ENCODE results near the gene TOR1AIP2.

TOR1AIP2 gene

DNA sequence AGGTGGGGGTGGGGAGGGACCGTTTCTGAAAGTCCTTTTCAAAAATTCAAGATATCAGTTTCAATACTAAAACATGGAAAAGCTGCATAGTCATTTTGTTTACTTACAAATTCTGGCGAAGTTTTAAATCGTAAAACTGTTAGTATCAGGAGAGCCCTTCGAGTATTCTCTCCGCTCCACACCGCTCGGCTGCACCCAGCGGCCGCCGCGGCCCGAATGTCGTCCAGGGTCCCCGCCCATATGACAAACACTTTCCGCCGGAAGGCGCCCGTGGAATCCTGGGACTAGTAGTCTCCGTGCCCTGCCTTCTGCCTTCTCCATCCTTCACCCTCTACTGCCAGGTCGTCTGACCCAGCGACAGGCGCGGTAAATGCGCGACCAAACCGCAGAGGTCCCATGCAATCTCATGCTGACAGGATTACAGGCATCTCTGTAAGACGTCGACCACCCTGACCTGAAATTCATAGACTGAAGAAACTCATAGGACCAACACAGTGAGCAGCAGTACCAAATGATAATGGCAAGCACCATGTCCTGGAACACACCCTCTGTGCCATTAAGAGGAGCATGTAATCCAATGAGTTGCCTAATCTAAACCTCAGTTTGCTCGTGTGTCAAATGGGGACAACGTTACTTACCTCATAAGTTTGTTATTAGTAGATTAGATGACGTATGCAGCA, at the start of gene TOR1AIP2:
Gene TOR1AIP2 (minus strand): TSS at position 218 of the 680 bp plus-strand sequence. CDS start 25,138 bp downstream, outside the sequence.
- DNase-seq: peak; percentile 33

DNA sequence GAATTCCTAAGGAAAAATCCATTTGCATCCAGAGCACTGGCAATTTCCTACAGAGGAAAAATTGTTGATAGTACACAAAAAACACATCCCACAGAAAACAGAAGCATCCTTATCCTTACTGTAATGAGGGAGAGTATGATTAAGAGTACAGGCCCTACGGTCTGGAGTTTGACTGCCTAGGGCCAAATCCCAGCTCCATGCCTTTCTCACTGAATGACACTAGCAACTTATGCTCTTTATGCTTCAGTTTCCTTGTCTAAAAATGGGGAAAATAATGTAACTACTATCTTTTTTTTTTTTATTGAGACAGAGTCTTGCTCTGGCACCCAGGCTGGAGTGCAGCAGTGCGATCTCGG, 49.2 kb upstream of the TOR1AIP2 start:
- no peak for DNase-seq

DNA sequence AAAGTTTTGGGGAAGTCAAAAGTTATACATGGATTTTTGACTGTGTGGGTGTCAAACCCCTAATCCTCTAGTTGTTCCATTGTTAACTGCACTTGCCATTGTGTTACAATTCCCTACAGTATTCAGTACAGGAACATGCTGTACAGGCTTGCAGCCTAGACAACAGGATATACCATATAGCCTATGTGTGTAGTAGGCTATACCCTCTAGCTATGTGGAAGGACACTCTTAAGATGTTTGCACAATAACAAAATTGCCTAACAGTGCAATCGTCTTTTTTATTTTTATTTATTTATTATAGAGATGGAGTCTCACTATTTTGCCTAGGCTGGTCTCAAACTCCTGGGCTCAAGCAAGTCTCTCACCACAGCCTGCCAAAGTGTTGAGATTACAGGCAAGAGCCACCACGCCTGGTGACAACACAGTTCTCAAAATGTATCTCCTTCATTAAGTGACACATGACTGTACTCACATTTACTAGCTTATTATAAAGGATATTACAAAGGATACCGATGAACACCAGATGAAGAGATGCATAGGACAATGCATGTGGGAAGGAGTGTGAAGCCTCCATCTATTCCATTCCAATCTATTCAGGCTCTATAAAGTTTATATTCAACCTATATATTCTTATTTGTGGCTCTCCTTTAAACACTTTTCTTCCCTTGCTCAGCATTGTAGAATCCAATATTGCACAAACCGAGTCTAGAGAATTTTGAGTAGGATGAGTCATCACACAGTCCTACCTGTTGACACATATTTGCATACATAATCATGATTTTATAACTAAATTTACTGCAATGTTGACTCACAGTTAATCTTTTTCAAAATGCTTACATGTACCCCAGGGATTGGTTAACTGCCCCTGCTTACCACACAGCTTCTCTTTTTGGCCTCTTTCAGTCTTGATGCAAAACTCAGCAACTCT, 48.6 kb upstream of the TOR1AIP2 start:
- no peak for DNase-seq

DNA sequence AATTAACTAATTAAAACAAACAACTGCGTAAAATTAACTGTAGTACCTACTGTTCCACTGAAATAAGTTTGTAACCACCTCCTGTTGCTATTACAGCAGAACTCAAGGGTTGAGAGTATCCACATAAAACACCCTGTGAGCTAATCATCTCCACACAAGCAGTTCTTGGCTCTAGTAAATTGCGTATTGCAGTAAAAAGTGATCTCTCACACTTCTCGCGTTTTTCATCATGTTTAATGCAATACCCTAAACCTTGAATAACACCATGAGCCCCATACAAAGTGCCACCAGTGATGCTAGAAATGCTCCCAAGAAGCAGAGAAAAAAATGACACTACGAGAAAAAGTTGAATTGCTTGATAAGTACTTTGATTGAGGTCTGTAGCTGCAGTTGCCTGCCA, 47.7 kb upstream of the TOR1AIP2 start:
- DNase-seq: no peak

DNA sequence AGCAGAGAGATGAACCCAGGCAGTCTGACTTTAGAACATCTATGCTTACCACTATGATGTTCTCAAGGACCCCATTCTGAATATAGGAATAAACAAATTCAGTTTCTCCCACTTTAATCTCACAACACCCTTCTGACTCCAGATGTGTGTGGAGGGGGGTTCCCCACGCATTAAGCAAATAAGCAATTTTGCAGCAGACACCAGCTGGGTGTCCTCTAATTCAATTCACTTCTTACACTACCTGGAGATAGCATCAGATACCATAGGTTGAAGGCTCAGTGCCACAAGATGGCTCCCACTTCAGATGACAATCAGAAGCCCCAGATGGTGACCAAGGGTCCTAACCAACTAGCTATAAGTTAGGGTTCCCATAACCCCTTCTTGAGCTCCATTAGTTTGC, 46.7 kb upstream of the TOR1AIP2 start:
- DNase-seq: no peak

DNA sequence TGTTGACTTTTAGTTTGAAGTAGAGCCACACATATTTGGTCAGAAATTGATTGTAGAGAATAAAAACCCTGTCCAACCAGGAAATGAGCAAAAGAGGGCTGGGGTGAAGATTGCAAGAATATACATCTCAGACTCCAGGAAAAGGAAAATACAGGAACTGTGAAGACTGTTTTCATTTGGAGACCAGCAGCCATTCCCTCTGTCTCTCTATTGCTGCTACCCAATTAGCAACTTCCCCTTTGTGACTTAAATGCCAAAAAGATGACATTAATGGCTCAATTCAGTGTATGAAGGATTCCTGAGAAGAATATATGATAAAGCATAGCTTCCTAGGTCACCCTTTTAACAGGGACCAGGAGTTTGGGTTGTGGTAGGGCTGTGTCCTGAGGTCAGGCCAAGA, 45.4 kb upstream of the TOR1AIP2 start:
- no peak for DNase-seq

DNA sequence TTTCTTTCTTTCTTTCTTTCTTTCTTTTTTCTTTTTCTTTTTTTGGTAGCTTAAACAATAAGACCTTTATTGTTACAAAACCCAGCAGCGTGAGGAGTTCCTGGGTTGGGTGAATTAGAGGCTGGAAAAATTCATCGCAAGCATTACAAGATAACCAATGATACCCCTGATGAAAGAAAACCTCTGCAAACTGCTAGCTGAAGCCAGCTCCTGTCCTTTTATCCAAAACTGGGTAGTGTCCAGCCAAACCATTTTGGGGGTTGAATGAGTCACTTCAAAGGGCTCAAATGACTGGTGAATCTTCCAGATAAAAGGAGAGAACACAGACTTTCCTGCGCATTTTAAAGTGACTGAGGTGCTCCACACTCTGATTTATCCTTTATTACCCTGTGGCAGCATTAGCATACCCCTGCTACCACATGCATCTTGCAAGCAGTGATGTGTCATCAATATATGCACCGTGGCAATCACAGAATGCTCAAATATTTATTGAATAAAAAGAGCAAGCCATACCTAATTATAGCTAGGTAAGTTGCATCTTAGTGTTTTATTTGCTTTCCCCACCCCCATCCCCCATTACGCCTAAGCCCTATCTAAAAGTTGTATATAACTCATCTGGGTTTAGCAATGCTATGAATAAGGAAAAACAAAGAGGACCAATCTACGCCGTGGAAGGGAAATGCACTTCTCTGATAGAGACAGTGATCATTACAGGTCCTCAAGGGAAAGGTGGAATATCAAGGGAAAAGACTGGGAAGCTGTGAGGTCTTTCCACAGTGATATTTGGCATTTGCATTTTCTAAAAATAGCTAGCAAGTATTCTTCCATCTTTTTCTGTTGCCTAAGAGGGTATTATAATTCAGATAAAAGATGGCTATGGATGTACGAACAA, 44.6 kb upstream of the TOR1AIP2 start:
- no peak for DNase-seq

DNA sequence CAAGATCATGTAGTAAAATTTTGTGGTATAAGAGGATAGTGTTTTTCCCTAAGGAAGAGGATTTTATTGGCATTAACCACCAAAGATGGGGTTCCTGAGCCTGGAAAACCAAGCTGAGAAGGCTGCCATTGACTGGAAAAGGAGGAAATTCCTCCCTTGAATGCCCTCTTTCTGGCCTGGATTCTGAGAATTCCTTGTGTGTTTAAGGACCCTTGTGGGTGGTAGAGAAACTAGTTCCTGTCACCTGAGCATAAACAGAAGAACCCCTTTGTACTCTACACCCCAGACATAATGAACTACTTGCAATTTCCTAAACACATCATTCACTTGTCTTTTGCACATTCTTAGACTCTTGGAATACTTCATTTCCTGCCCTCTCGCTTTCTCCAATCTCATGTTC, 43.9 kb upstream of the TOR1AIP2 start:
- DNase-seq: no peak

DNA sequence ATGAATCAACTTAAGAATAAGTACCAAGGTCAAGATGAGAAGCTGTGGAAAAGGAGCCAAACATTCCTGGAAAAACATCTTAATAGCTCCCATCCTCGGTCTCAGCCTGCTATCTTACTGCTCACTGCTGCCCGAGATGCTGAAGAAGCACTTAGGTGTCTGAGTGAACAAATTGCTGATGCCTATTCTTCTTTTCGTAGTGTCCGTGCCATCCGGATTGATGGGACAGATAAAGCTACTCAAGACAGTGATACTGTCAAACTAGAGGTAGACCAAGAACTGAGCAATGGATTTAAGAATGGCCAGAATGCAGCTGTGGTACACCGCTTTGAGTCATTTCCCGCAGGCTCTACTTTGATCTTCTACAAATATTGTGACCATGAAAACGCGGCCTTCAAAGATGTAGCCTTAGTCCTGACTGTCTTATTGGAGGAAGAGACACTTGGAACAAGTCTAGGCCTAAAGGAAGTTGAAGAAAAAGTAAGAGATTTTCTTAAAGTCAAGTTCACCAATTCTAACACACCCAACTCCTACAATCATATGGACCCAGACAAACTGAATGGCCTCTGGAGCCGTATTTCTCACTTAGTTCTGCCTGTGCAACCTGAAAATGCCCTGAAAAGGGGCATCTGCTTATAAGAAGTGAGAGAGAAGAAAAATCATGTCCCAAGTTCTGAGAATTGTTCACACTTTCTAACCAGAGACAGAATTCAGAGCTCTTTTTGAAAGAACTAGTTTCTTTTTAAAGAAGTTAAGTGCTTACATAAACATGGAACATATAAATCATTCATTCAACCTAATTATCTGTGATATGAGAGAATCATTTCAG, 40.2 kb upstream of the TOR1AIP2 start:
- no peak for DNase-seq

DNA sequence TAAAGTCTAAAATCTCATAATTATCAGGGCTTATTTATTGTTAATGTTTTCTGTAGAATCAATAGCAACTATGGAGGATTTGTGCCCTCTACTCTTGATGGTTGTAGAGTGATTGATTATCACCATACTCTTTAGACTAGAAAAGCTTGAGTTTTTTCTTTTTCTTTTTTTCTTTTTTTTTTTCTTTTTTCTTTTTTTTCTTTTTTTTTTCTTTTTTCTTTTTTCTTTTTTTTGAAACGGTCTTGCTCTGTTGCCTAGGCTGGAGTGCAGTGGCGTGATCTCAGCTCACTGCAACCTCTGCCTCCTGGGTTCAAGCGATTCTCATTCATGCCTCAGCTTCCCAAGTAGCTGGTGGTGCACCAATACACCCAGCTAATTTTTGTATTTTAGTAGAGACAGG, 34.2 kb upstream of the TOR1AIP2 start:
- no peak for DNase-seq

DNA sequence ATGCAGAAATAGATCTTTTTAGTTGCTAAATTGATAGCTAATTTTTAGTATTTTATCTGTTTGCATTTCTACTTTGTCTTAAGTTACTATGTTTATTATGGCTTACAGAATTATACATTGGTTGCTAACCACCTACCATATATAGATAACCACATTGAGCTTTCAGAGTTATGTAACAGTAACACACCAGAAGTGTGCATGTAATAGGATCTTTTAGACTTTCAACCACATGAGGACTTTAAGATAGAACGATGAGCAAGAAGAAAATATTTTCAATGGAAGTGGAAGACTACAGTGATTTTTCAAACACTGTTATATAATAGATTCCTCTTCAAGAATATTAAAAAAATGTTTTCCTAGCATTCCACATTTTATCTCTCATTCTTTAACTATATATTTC, 33.3 kb upstream of the TOR1AIP2 start:
- DNase-seq: no peak

DNA sequence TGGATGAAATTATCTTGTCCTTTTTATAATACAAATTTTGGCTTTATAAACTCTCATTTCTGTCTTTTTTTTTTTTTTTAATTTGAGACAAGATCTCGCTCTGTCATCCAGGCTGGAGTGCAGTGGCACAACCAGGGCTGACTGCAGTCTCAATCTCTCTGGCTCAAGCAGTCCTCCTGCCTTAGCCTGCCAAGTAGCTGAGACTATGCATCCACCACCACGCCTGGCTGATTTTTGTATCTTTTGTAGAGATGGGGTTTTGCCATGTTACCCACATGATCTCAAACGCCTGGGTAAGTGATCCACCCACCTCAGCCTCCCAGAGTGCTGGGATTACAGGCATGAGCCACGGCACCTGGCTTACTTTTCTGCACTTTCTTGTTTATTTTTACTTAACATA, 12.0 kb upstream of the TOR1AIP2 start:
- no peak for DNase-seq

DNA sequence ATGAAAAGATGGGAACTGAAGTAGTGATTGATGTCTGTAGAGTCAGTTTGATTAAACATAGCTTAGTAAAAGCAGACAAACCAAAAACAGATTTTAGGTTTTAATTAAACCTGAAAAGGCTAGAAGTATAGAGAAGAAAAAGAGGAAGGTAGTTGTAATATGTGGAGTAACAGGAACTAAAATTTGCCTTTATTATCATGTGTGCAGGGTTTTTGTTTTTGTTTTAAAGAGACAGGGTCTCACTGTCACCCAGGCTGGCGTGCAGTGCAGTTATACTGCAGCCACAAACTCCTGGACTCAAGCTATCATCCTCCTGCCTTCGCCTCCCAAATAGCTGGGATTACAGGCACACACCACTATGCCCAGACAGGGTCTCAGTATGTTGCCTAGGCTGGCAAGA, 10.5 kb upstream of the TOR1AIP2 start:
- no peak for DNase-seq

DNA sequence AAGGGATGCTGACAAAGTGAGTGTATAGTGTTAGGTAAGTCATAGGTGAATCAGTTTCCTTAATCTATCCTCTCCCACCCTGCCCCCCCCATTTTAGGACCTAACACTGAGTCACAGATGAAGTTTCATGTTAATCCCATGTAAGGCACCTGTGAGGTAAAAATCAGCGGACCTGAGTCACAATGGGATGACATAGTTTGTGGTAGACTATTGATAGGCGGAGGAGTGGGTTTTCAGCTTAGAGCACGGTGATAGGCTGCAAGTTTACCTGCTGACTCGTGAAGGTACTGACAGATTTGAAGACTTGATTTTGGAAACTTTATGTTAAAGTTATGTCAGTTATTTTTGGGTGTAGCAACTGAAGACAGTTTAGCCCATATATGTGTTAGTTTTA, 6.1 kb upstream of the TOR1AIP2 start:
- no peak for DNase-seq

DNA sequence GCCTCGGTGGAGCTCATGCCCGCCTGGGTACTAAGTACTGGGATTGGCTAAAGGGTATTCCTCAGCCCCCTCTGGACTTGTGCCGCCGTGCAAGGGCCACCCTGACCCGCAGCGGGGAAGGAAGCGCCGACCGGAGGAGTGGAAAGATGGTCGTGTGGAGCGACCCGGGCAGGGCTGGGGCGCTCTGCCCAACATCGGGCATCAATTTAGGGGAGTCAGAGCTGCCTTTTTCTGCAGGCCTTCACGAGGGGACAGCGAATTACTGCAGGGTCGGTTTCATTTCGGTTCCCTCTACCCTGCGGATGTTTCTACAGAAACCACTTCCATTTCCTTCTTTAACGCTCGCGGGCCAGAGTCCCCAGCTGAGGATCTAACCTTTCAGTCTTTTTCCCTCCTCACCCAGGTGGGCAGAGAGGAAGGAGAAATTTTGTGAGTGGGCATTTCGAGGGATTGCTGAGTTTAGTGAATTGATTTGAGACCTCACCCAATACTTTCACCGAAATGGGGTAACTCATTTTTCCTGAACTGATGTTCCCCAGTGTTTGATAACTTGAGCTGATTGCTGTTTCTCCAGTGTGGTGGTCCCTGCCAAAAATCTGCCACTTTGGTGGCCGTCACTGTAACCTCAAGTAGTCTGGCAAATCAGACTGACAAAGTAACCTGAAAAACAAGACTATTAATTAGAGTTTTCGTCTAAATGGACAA, 5.6 kb upstream of the TOR1AIP2 start:
- no peak for DNase-seq

DNA sequence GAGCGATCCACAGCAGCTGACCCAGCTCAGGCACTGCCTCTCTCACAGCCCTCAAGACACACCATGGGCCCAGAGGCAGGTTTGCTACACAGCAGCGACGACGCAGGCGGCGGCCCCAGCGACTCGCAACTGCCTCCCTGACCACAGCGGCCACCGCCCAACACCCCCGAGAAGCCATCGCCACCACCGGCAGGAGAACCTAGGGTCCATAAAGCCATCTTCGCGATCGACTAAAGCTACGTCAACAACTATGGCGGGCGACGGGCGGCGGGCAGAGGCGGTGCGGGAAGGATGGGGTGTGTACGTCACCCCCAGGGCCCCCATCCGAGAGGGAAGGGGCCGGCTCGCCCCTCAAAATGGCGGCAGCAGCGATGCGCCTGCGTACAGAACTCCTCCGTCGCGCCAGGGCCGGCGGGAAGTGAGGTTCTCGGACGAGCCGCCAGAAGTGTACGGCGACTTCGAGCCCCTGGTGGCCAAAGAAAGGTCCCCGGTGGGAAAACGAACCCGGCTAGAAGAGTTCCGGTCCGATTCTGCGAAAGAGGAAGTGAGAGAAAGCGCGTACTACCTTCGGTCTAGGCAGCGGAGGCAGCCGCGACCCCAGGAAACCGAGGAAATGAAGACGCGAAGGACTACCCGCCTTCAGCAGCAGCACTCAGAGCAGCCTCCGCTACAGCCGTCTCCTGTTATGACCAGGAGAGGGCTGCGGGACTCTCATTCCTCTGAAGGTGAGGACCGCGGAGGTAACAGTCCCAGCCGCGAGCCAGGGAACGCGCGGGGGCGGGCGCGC, 4.8 kb upstream of the TOR1AIP2 start, which contains the start of gene TOR1AIP1:
Gene TOR1AIP1 (plus strand): TSS at position 33 of the 787 bp plus-strand sequence. CDS start 218 bp downstream, at position 251.
- DNase-seq: peak; percentile 84

DNA sequence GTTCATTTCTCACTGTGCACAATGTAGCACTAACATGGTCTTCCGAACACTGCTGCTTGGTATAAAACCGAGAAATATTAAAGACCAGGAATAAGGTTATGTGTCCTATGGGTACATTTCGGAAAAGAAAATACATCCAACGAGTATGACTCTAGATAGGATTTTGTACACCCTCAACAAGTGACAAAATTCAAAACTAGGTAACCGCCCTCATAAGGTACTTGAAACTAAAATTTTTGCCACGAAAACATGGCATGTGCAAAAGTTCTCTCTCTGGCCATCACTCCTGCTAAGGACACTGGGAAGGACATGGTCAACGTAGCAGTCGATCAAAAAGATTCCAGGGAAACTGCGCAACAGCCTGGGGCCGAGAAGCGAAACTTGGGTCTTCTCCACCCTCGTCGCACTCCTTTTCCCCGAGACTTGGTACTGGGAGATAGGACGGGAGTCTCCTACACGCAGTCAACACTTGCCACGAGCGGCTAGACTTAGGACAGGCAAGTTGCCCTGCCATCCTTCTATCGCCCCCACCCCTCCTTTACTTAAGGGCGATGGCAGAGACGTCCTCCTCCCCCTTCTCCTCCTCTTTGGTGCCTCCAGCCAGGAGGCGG, 4.1 kb upstream of the TOR1AIP2 start:
- DNase-seq: no peak

DNA sequence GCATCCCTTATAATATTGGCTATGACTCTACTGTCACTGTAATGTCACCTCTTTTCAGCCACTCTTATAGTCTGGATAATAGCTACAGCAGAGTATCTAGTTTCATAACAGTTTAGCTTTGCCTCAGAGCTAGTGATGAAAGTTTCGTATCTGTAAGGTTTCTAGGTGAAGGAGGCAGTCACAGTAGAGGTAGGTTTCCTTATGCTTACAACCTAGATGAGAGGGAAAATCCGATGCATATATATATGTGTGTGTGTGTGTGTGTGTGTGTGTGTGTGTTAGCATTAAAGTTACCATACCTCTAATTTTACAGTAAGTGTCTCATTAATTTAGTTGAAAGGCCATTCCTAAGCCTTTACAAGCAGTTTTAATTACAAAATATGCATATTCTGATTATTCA, 2.2 kb upstream of the TOR1AIP2 start:
- no peak for DNase-seq

DNA sequence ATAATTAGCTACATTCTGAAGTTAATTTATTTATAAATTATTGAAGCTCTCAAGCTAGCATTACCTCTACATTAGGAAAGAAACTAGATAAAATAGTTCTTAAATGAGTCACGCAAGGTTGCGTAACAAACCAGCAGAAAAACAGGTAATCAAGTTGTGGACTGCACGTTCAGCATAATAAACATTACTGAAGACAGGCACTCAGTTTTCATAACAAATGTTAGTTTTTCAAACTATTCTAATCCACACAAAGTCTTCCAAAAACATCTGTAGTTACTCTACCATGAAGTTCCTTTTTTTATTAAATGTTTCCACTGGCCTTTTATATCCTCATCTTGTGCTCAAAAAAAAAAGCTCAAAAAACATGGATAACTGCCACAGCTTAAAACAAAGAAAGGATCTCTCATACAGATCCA, 1.3 kb downstream of the TOR1AIP2 start:
- DNase-seq: no peak

DNA sequence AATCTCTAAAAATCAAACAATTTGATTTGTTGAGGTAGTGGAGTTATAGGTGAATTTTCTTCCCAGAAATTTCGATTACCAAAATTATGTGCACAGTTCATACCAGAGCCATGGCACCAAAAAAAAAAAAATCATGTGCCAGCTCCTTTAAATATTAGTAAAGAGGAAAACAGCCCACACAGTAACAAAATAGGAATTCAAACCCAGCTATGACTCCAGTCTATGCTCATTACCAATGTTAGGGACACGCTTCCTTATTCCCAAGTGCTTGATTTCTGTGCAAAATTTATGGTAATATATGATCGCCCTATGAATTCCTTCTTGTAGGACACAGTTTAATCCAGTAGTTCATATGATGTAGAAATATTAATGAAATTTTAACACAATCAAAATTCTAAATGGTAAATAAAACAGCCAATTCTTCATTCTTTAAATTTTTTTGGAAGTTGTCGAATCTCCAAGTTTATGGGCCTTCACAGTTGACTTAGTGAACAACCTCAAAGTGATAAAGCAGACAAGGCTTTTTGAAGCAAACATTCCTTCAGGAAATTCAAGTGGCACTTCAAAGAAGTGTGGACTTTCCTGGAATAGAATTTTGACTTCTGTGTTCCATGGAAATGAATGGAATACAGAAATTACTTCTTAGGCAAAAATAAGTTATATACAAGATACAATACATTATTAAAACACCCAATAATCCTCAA, 1.9 kb downstream of the TOR1AIP2 start:
- DNase-seq: no peak

All from cortex of kidney (tissue), 1 donor.